Measurements from ENCODE around the gene CRADD.

The CRADD gene

DNA sequence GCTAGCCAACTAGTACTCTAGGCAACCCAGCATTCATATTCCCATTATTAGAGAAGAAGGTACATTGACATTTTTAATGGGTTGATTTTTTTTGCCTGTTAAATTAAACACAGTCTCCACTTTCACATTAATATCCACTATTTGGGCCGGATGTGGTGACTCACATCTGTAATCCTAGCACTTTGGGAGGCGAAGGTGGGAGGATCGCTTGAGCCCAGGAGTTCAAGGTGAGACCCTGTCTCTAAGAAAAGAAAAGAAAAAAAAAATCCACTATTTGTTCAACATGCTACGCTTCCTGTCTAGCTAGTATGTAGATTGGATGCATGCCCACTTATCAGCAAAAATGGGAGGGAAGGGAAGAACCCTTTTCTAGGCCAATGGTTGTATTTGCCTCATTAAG lies 7.1 kb upstream of the CRADD start:
- H3K36me3 ChIP-seq (ENCODE audit: control insufficient read depth in 2 of 2, insufficient read depth in 2 of 2, low read length in 2 of 2) = no peaks in the 10 kb centered on the region
- H3K27ac ChIP-seq (ENCODE audit: low read length) = no peak overlapping the region
- H3K9me3 ChIP-seq (ENCODE audit: control insufficient read depth in 2 of 2, low read length in 2 of 2) = no peaks in the 10 kb centered on the region
- no peaks in the 10 kb centered on the region for H3K4me1 ChIP-seq (ENCODE audit: control insufficient read depth, insufficient read depth, low read length)
- H3K9ac ChIP-seq (ENCODE audit: low read length in 2 of 2) = no peak overlapping the region
- no peaks in the 10 kb centered on the region for H3K27me3 ChIP-seq (ENCODE audit: control insufficient read depth in 1 of 2, insufficient read depth in 2 of 2, low read length in 2 of 2)
- no peak overlapping the region for H3K4me3 ChIP-seq (ENCODE audit: low read length in 2 of 2)

DNA sequence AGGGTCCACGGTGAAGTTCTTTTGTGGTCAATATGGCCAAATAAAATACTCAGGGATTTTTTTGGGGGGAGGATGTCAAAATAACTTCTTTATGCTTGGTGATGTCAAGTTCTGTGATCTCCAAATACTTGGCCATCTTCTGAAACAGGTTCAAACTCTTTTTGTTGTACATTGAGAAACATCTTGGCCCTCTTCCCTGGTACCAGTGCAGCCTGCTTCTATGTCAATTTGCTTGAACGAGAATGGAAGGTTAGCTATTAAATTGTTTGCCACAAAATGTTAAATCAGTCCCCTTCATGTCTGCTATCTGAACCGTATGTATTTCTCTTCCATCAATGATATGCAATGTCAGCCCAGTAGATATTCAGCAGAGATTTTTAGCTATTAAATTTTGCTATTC lies 6.1 kb upstream of the CRADD start:
- Histone ChIP-seq H3K36me3 (ENCODE audit: control insufficient read depth in 2 of 2, insufficient read depth in 2 of 2, low read length in 2 of 2) (no peaks in the 10 kb centered on the region), H3K9ac (ENCODE audit: low read length in 2 of 2) (no peak overlapping the region), H3K27me3 (ENCODE audit: control insufficient read depth in 1 of 2, insufficient read depth in 2 of 2, low read length in 2 of 2) (no peaks in the 10 kb centered on the region), H3K27ac (ENCODE audit: low read length) (no peak overlapping the region), H3K9me3 (ENCODE audit: control insufficient read depth in 2 of 2, low read length in 2 of 2) (no peaks in the 10 kb centered on the region), H3K4me1 (ENCODE audit: control insufficient read depth, insufficient read depth, low read length) (no peaks in the 10 kb centered on the region), H3K4me3 (ENCODE audit: low read length in 2 of 2) (no peak overlapping the region)

DNA sequence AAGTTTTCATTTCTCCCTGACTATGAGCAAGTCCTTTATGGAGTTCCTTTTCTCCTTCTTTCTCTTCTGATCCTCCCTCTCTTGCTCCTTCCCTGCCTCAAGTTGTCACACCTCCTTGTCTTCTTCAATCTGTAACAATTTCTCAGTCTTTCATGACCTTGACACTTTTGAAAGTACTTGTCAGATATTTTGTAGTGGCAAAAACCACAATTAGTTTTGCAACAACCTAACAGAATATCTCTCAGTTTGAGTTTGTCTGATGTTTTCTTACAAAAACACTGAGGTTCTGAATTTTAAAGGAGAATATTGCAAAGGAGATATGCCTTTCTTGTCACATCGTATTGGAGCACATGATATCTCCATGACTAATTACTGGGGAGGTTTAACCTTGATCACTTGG lies 4.1 kb upstream of the CRADD start:
- Histone ChIP-seq H3K9ac (ENCODE audit: low read length in 2 of 2) (no peak overlapping the region), H3K36me3 (ENCODE audit: control insufficient read depth in 2 of 2, insufficient read depth in 2 of 2, low read length in 2 of 2) (no peaks in the 10 kb centered on the region), H3K9me3 (ENCODE audit: control insufficient read depth in 2 of 2, low read length in 2 of 2) (no peaks in the 10 kb centered on the region), H3K27me3 (ENCODE audit: control insufficient read depth in 1 of 2, insufficient read depth in 2 of 2, low read length in 2 of 2) (no peaks in the 10 kb centered on the region), H3K27ac (ENCODE audit: low read length) (no peak overlapping the region), H3K4me3 (ENCODE audit: low read length in 2 of 2) (no peak overlapping the region), H3K4me1 (ENCODE audit: control insufficient read depth, insufficient read depth, low read length) (no peaks in the 10 kb centered on the region)

DNA sequence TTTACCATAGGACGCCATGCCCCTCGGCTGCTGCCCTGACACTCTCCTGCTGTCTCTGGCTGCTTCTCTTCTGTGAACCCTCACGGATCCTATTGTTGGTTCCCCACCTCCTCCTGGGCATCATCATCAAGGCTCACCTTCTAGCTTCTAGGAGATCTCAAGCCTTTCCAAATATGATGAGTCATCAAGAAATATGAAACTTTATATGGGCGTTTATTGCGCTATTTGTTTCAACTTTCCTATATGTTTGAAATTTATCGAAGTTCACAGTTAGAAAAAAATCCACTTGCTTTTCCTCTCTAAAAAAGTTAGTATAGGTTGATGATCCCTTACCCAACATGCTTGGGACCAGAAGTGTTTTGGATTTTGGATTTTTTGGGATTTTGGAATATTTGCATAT lies 2.8 kb upstream of the CRADD start:
- Histone ChIP-seq H3K9me3 (ENCODE audit: control insufficient read depth in 2 of 2, low read length in 2 of 2) (no peaks in the 10 kb centered on the region), H3K4me1 (ENCODE audit: control insufficient read depth, insufficient read depth, low read length) (peaks cover 11% of the 10 kb centered on the region), H3K4me3 (ENCODE audit: low read length in 2 of 2) (no peak overlapping the region), H3K27me3 (ENCODE audit: control insufficient read depth in 1 of 2, insufficient read depth in 2 of 2, low read length in 2 of 2) (no peaks in the 10 kb centered on the region), H3K27ac (ENCODE audit: low read length) (no peak overlapping the region), H3K36me3 (ENCODE audit: control insufficient read depth in 2 of 2, insufficient read depth in 2 of 2, low read length in 2 of 2) (peaks cover under 1 to 2% of the 10 kb centered on the region in 2 donors), H3K9ac (ENCODE audit: low read length in 2 of 2) (no peak overlapping the region)

DNA sequence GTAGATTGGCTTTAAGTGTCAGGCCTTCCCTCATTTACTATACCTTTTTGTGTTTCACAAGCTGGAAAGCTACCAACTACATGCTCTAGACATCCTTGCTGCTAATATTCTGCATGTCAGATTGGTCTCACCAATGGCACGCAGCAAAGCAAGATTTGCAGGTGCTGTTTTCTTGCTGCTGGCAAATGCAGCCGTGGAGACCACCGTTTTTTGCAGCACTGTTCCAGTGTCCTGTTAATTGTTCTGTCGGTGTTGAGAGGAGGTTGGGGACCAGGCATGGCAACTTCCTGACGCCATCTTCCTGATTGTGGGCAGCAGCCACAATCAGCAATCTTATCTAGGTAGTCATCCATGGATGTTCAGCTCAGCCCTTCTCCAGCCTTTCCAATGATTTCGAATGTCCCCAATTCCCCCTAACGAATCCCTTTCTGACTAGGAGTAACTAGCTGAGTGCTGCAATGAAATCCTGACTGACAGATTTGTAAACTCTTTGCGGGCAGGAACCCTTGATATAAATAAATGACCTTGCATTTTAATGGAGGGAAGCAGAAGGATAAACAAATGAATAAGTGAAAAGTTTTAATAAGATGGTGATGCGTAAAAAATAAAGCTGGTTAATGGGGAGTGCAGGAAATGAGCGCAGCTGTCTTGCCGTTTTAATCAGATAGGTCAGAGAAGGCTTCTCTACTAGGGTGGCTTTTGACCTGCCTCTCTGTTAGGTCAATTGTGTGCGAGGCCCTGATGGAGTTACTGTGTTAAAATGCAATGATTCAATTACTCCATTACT lies 574 bp upstream of the CRADD start:
- Histone ChIP-seq H3K4me3 (ENCODE audit: low read length in 2 of 2) (peak overlapping the region; percentile 80 to 94), H3K27ac (ENCODE audit: low read length) (peak overlapping the region; percentile 98), H3K9me3 (ENCODE audit: control insufficient read depth in 2 of 2, low read length in 2 of 2) (no peaks in the 10 kb centered on the region), H3K4me1 (ENCODE audit: control insufficient read depth, insufficient read depth, low read length) (peaks cover 15% of the 10 kb centered on the region), H3K27me3 (ENCODE audit: control insufficient read depth in 1 of 2, insufficient read depth in 2 of 2, low read length in 2 of 2) (no peaks in the 10 kb centered on the region), H3K9ac (ENCODE audit: low read length in 2 of 2) (peak overlapping the region; percentile 94 to 97), H3K36me3 (ENCODE audit: control insufficient read depth in 2 of 2, insufficient read depth in 2 of 2, low read length in 2 of 2) (peaks cover 2 to 5% of the 10 kb centered on the region in 2 donors)

DNA sequence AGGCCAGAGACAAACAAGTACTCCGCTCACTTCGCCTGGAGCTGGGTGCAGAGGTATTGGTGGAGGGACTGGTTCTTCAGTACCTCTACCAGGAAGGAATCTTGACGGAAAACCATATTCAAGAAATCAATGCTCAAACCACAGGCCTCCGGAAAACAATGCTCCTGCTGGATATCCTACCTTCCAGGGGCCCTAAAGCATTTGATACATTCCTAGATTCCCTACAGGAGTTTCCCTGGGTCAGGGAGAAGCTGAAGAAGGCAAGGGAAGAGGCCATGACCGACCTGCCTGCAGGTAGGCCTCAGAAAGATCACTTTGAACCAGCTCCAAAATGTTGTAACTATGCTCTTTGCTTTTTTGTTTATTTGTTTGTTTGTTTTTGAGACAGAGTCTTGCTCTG lies 1.6 kb downstream of the CRADD start:
- no peaks in the 10 kb centered on the region for H3K9me3 ChIP-seq (ENCODE audit: control insufficient read depth in 2 of 2, low read length in 2 of 2)
- H3K27me3 ChIP-seq (ENCODE audit: control insufficient read depth in 1 of 2, insufficient read depth in 2 of 2, low read length in 2 of 2) = no peaks in the 10 kb centered on the region
- no peak overlapping the region for H3K27ac ChIP-seq (ENCODE audit: low read length)
- peak overlapping the region in 1 of 2 donors; percentile 94 for H3K4me3 ChIP-seq (ENCODE audit: low read length in 2 of 2)
- H3K36me3 ChIP-seq (ENCODE audit: control insufficient read depth in 2 of 2, insufficient read depth in 2 of 2, low read length in 2 of 2) = peaks cover 2 to 5% of the 10 kb centered on the region in 2 donors
- no peak overlapping the region for H3K9ac ChIP-seq (ENCODE audit: low read length in 2 of 2)
- peaks cover 15% of the 10 kb centered on the region for H3K4me1 ChIP-seq (ENCODE audit: control insufficient read depth, insufficient read depth, low read length)

DNA sequence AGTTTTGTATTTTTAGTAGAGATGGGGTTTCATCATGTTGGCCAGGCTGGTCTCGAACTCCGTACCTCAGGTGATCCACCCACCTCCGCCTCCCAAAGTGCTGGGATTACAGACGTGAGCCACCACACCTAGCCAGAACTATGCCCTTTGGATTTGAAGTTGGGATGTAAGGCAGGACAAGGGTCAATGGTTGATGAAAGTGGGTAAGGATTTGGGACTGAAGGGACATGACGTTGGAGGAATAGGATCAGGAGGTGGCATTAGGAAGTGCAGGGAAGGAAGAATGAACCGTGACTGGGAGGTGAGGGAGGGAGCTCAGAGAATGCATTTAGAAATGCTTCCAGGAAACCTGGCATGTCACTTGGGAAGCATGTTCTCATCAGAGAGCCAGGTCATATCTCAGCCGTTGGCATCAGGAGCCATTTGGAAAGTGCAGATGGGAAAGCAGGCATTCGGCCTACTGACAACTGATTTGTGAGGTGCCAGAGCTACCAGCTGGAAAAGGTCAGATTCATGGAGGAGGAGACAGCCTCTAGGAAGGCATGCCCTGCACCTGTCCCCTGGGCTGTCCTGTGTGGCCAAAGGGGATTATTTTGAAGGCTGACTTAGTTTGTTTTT lies 2.2 kb downstream of the CRADD start:
- H3K27ac ChIP-seq (ENCODE audit: low read length) = no peak overlapping the region
- peak overlapping the region in 1 of 2 donors; percentile 35 for H3K4me3 ChIP-seq (ENCODE audit: low read length in 2 of 2)

DNA sequence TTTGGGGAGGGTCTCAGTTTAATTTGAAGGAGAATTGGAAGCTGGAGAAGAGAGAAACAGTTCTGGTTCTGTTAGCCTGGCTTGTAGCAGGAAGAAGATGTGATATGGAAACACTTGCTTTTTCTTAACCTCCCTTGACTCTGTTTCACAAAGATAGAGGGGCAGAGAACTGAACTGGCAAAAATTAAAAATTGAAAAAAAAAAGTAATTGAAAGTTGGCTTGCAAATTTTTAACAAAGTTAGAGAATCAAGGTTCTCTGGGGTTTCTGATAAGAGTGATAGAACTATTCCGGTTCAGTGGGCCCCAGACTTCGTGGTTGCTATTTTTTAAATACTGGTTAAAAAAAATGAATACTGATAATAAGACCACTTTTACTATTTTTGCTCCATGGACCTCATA lies 2.8 kb downstream of the CRADD start:
- Histone ChIP-seq H3K4me1 (ENCODE audit: control insufficient read depth, insufficient read depth, low read length) (peaks cover 15% of the 10 kb centered on the region), H3K27me3 (ENCODE audit: control insufficient read depth in 1 of 2, insufficient read depth in 2 of 2, low read length in 2 of 2) (no peaks in the 10 kb centered on the region), H3K36me3 (ENCODE audit: control insufficient read depth in 2 of 2, insufficient read depth in 2 of 2, low read length in 2 of 2) (peaks cover 2 to 5% of the 10 kb centered on the region in 2 donors), H3K4me3 (ENCODE audit: low read length in 2 of 2) (peak overlapping the region in 1 of 2 donors; percentile 35), H3K27ac (ENCODE audit: low read length) (no peak overlapping the region), H3K9ac (ENCODE audit: low read length in 2 of 2) (no peak overlapping the region), H3K9me3 (ENCODE audit: control insufficient read depth in 2 of 2, low read length in 2 of 2) (no peaks in the 10 kb centered on the region)

More for the DNA sequence above, 2.2 kb downstream of the CRADD start:
- peaks cover 2 to 5% of the 10 kb centered on the region in 2 donors for H3K36me3 ChIP-seq (ENCODE audit: control insufficient read depth in 2 of 2, insufficient read depth in 2 of 2, low read length in 2 of 2)
- no peak overlapping the region for H3K9ac ChIP-seq (ENCODE audit: low read length in 2 of 2)
- H3K27me3 ChIP-seq (ENCODE audit: control insufficient read depth in 1 of 2, insufficient read depth in 2 of 2, low read length in 2 of 2) = no peaks in the 10 kb centered on the region
- peaks cover 15% of the 10 kb centered on the region for H3K4me1 ChIP-seq (ENCODE audit: control insufficient read depth, insufficient read depth, low read length)
- no peaks in the 10 kb centered on the region for H3K9me3 ChIP-seq (ENCODE audit: control insufficient read depth in 2 of 2, low read length in 2 of 2)

DNA sequence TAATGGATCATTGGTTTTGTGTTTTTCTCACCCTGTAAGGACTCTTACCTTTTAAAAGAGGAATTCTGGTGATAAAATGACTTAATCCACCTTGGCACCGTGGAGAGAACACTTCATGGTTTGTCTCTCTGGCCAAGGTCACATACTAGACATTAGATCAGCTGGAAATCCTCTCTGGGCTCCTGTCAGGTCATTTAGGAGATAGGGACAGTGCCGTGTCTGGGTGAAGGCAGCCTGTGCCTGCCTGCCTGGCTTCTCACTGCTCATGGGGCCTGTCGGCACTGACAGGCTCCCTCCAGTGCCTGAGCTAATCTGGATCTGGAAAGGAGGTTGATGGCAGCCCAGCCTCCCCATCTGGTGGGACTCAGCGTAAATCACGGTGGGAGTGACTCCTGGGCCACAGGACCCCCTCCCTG lies 5.7 kb downstream of the CRADD start:
- Histone ChIP-seq H3K27me3 (ENCODE audit: control insufficient read depth in 1 of 2, insufficient read depth in 2 of 2, low read length in 2 of 2) (no peaks in the 10 kb centered on the region), H3K9ac (ENCODE audit: low read length in 2 of 2) (no peak overlapping the region), H3K4me3 (ENCODE audit: low read length in 2 of 2) (no peak overlapping the region), H3K9me3 (ENCODE audit: control insufficient read depth in 2 of 2, low read length in 2 of 2) (no peaks in the 10 kb centered on the region), H3K36me3 (ENCODE audit: control insufficient read depth in 2 of 2, insufficient read depth in 2 of 2, low read length in 2 of 2) (peaks cover 2 to 5% of the 10 kb centered on the region in 2 donors), H3K27ac (ENCODE audit: low read length) (no peak overlapping the region), H3K4me1 (ENCODE audit: control insufficient read depth, insufficient read depth, low read length) (peaks cover 15% of the 10 kb centered on the region)

DNA sequence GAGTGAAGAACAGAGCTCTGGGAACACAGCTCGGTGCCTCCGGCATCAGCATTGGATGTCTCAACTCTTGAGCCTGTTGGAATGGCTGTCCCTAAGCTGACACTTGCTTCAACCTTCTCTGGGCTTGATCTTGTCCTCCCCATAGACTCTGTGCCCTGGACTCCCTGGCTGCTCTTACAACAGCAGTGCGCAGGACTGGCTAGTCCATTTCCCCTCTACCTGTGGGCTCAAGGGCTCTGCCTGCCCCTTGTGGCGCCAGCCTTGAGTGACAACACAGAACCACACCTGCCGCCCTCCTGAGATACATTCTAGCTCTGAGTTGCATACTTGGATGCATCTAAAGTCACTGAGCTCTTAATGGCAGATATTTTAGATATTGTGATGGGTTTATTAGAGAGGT lies 6.2 kb downstream of the CRADD start:
- H3K9ac ChIP-seq (ENCODE audit: low read length in 2 of 2) = no peak overlapping the region
- no peaks in the 10 kb centered on the region for H3K9me3 ChIP-seq (ENCODE audit: control insufficient read depth in 2 of 2, low read length in 2 of 2)
- no peak overlapping the region for H3K27ac ChIP-seq (ENCODE audit: low read length)
- no peak overlapping the region for H3K4me3 ChIP-seq (ENCODE audit: low read length in 2 of 2)
- no peaks in the 10 kb centered on the region for H3K27me3 ChIP-seq (ENCODE audit: control insufficient read depth in 1 of 2, insufficient read depth in 2 of 2, low read length in 2 of 2)
- peaks cover 14% of the 10 kb centered on the region for H3K4me1 ChIP-seq (ENCODE audit: control insufficient read depth, insufficient read depth, low read length)
- peaks cover 2 to 5% of the 10 kb centered on the region in 2 donors for H3K36me3 ChIP-seq (ENCODE audit: control insufficient read depth in 2 of 2, insufficient read depth in 2 of 2, low read length in 2 of 2)

DNA sequence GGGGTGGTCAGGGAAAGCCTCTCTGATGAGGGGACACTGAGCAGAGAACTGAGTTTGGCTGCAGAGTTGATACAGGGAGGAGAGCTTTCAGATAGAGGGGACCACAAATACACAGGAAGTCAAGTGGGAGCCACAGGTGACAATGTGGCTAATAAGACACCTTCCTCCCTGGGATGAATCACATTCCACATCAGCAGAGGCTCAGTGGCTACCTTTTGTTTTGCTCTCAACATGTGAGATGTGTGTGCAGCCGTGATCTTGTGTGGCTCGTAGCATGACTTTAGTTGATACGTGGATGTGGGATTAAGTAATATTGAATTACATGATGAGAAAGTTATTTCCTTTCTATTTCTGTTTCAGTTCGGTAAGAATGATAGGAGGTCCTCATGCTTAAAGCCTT lies 7.5 kb downstream of the CRADD start:
- peaks cover 0 to under 1% of the 10 kb centered on the region in 2 donors for H3K36me3 ChIP-seq (ENCODE audit: control insufficient read depth in 2 of 2, insufficient read depth in 2 of 2, low read length in 2 of 2)
- H3K27me3 ChIP-seq (ENCODE audit: control insufficient read depth in 1 of 2, insufficient read depth in 2 of 2, low read length in 2 of 2) = no peaks in the 10 kb centered on the region
- peaks cover 9% of the 10 kb centered on the region for H3K4me1 ChIP-seq (ENCODE audit: control insufficient read depth, insufficient read depth, low read length)
- no peak overlapping the region for H3K27ac ChIP-seq (ENCODE audit: low read length)
- H3K9me3 ChIP-seq (ENCODE audit: control insufficient read depth in 2 of 2, low read length in 2 of 2) = no peaks in the 10 kb centered on the region
- H3K4me3 ChIP-seq (ENCODE audit: low read length in 2 of 2) = no peak overlapping the region
- H3K9ac ChIP-seq (ENCODE audit: low read length in 2 of 2) = no peak overlapping the region
